ENCODE measurements around the gene KRT86. TPM values are rescaled to one million over a fixed set of nuclear protein-coding genes. Genes with fewer than 3 reads are reported as not detected.

Gene KRT86
- polyA plus RNA-seq, 1 of the 3 experiments (the other 2 are of a cell fraction): 0.56 TPM

DNA sequence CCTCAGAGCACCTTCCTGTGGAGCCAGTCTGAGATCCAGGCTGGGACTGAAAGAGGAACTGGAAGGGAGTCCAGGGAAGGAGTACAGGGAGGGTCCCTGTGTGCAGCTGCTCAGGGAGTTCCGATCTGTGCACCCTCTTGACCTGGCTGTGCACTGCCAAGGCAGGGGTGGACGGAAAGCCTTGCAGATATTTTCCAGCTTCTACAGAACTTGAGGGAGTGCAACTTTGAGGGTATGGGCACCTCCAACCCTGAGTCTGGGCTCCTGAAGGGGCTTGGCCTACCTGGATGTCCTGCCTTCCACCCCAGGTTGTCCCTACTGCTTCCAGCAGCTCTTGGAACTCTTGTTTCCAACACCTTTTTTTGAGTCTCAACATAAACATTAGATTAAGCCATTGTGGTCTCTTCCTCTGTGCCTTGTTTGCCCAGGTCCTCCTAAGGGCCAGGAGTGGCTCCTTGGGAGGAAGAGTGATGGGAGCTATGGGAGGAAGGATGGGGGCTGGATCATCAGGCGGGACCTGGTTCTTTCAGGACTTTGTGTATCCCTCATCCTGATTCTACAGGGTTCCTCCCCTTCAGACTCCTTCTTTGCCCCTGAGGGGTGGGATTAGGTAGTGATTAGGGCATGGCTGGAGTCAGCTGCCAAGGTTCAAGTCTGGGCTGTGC, 37.9 kb upstream of the KRT86 start:
- Histone ChIP-seq H2AFZ (ENCODE audit: low read depth) (no peak overlapping the region), H3K9me3 (no peaks in the 10 kb centered on the region), H3K36me3 (replicated peaks in 1 of 2; ENCODE audit: control insufficient read depth in 1 of 2, insufficient read depth in 2 of 2, low read length in 1 of 2) (no peaks in the 10 kb centered on the region), H3K27ac (ENCODE audit: low read depth in 2 of 2, low read length in 1 of 2) (no peak overlapping the region), H3K27me3 (ENCODE audit: insufficient read depth) (no peaks in the 10 kb centered on the region), H3K4me1 (ENCODE audit: control insufficient read depth in 1 of 2, insufficient read depth in 2 of 2, low read depth in 1 of 2, low read length in 1 of 2) (no peaks in the 10 kb centered on the region; a peak in 1 of 4 replicates), H3K4me3 (ENCODE audit: low read depth in 2 of 2, low read length in 1 of 2) (no peak overlapping the region), H4K20me1 (ENCODE audit: insufficient read depth) (no peaks in the 10 kb centered on the region), H3K79me2 (ENCODE audit: insufficient read depth) (no peaks in the 10 kb centered on the region), H3K9me2 (no peaks in the 10 kb centered on the region), H3K9ac (no peak overlapping the region), H3K4me2 (no peak overlapping the region), H3F3A (replicated peaks; ENCODE audit: insufficient read depth) (no peaks in the 10 kb centered on the region)
- WGBS (ENCODE audit: low lambda C conversion rate): 64% methylated on average over 3 of the region's 3 CpGs
- TF ChIP-seq GABPA (IDR thresholded peaks at IDR 0.05; ENCODE audit: low read depth): no peak
- no peak for TF ChIP-seq EZH2phosphoT487 (IDR thresholded peaks at IDR 0.05; ENCODE audit: borderline replicate concordance, low read depth)
- no peak for TF ChIP-seq YY1 (IDR thresholded peaks at IDR 0.05; ENCODE audit: low read depth)
- TF ChIP-seq IRF3 (IDR thresholded peaks at IDR 0.05; ENCODE audit: low read depth, low read length): no peak
- no peak for TF ChIP-seq CTCF (IDR thresholded peaks at IDR 0.05)
- no peak for TF ChIP-seq EP300 (IDR thresholded peaks at IDR 0.05; ENCODE audit: borderline replicate concordance in 1 of 2, low read depth in 1 of 2, low read length in 1 of 2)
- TF ChIP-seq, protein P1, sequence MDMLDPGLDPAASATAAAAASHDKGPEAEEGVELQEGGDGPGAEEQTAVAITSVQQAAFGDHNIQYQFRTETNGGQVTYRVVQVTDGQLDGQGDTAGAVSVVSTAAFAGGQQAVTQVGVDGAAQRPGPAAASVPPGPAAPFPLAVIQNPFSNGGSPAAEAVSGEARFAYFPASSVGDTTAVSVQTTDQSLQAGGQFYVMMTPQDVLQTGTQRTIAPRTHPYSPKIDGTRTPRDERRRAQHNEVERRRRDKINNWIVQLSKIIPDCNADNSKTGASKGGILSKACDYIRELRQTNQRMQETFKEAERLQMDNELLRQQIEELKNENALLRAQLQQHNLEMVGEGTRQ (IDR thresholded peaks at IDR 0.05; ENCODE audit: borderline replicate concordance, low read depth, low read length): no peak
- TF ChIP-seq FOXM1 (IDR thresholded peaks at IDR 0.05; ENCODE audit: low read depth): no peak
- DNase-seq: peak; percentile 9
- CTCF ChIA-PET: interaction anchor here (0.8 to 2.6 kb wide), 8 partner anchors 10 to 101 kb away, joined by 3 to 22 read pairs (median 4); no protein-coding TSS in a partner anchor
- POLR2A ChIA-PET: no interaction called here

- Histone ChIP-seq H3K4me1 (ENCODE audit: control insufficient read depth in 1 of 2, insufficient read depth in 2 of 2, low read depth in 1 of 2, low read length in 1 of 2) (peaks cover 0 to 6% of the 10 kb centered on the region in 2 experiments; a peak in 1 of 4 replicates), H3K27me3 (ENCODE audit: insufficient read depth) (no peaks in the 10 kb centered on the region), H3K9ac (no peak overlapping the region), H3K27ac (ENCODE audit: low read depth in 2 of 2, low read length in 1 of 2) (no peak overlapping the region), H3K4me3 (ENCODE audit: low read depth in 2 of 2, low read length in 1 of 2) (no peak overlapping the region), H3K79me2 (ENCODE audit: insufficient read depth) (no peaks in the 10 kb centered on the region), H3K36me3 (replicated peaks in 1 of 2; ENCODE audit: control insufficient read depth in 1 of 2, insufficient read depth in 2 of 2, low read length in 1 of 2) (no peaks in the 10 kb centered on the region), H3K4me2 (no peak overlapping the region), H3K9me2 (no peaks in the 10 kb centered on the region), H3K9me3 (no peaks in the 10 kb centered on the region), H2AFZ (ENCODE audit: low read depth) (no peak overlapping the region), H3F3A (replicated peaks; ENCODE audit: insufficient read depth) (no peaks in the 10 kb centered on the region), H4K20me1 (ENCODE audit: insufficient read depth) (no peaks in the 10 kb centered on the region)
- 90% methylated on average over 3 of the region's 4 CpGs for WGBS (ENCODE audit: low lambda C conversion rate)
- ChIA-PET POLR2A (no interaction called here), CTCF (interaction anchor here (0.9 to 2.9 kb wide), 8 partner anchors 8 to 213 kb away, joined by 3 to 22 read pairs (median 6); no protein-coding TSS in a partner anchor)
- TF ChIP-seq FOXJ3 (CRISPR knock-in tag; IDR thresholded peaks at IDR 0.05): no peak
- no peak for TF ChIP-seq GABPA (IDR thresholded peaks at IDR 0.05; ENCODE audit: low read depth)
- no peak for TF ChIP-seq EP300 (IDR thresholded peaks at IDR 0.05; ENCODE audit: borderline replicate concordance in 1 of 2, low read depth in 1 of 2, low read length in 1 of 2)
- TF ChIP-seq TCF12 (IDR thresholded peaks at IDR 0.05): no peak
- TF ChIP-seq FOXM1 (IDR thresholded peaks at IDR 0.05; ENCODE audit: low read depth): no peak
- no peak for TF ChIP-seq JUND (IDR thresholded peaks at IDR 0.05)
- TF ChIP-seq, protein P2, sequence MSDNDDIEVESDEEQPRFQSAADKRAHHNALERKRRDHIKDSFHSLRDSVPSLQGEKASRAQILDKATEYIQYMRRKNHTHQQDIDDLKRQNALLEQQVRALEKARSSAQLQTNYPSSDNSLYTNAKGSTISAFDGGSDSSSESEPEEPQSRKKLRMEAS (IDR thresholded peaks at IDR 0.05; ENCODE audit: low read depth): no peak
- TF ChIP-seq SMC3 (IDR thresholded peaks at IDR 0.05; ENCODE audit: low read depth, low read length): no peak
- no peak for TF ChIP-seq MEF2A (IDR thresholded peaks at IDR 0.05; ENCODE audit: borderline replicate concordance, low read depth)
- DNase-seq: no peak
Measured at GRCh38 chr12:52238207-52238840, 36.1 kb upstream of the KRT86 start.
